HG03159 (cell line): Measurements from ENCODE around the gene PIGB.
"Not testable (repeated sequence)": the region's sequence is repeated elsewhere in the genome, so short reads cannot be mapped to it uniquely, and the experiment has no call there.

ENCODE experiments used
- ATAC-seq: cut with Tn5 transposase; IDR thresholded peaks from one replicate; pipeline ENCODE4 v1.9.1; 2021; ENCODE audit warnings: mild to moderate bottlenecking, moderate library complexity; ENCODE audit not compliant: unreplicated experiment

PIGB gene

DNA sequence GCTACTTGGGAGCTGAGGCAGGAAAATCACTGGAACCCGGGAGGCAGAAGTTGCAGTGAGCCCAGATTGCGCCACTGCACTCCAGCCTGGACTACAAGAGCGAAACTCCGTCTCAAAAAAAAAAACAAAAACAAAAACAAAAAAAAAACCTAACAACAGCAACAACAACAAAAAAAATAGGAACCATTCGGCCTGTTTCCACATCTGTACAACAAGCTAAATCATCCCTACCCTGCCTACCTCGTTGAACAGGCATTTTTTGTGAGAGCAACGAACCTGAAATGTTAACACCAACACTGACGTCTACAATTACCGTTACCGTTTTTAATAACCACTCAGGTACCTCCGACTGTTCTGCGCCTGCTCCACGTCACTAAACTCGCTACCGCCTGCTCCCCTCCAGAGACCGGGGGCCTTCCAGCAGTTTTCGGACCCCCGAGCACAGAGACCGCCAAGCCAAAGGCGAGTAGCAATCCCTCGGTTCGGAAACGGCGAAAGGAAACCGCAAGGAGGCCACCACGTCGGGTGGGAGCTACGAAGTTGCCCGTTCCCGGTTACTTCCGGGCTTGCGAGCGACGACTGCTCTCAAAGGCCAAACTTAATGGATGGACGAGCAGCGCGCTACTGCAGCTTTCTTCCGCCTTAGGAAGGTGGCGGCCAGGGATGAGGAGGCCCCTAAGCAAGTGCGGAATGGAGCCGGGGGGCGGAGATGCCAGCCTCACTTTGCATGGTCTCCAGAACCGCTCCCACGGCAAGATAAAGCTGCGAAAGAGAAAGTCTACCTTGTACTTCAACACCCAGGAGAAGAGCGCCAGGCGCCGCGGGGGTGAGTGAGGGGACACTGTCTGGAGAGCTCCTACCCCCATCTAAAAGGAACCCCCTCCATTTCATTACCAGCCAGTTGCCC is at the start of gene PIGB, which contains the start of gene PIGBOS1:
Gene PIGB (plus strand): TSS at position 635 of the 907 bp plus-strand sequence. CDS start 29 bp downstream, at position 664.
Gene PIGBOS1 (minus strand): TSS at position 536 of the 907 bp plus-strand sequence. CDS start 1,331 bp downstream, outside the sequence.
- peak; percentile 87 for ATAC-seq

DNA sequence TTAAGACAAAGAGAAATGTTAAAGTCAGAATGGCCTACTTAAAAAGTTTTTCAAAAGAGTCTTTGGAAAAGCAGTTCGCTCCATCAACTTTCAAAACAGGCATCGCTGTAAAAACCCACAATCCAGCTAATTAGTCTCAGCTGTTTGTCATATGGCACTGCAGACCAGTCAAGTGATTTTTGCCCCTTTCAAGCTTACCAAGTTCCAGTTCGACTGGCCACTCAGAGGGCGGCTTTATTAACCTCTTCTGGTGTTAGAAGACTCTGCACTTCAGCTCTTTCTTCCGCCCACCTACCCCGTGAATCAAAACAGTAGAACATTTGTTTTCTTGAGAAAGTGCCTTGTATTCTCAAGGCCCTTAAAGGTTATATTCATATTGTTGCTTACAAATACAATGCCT is 48.7 kb upstream of the PIGB start:
- ATAC-seq, result no peak

DNA sequence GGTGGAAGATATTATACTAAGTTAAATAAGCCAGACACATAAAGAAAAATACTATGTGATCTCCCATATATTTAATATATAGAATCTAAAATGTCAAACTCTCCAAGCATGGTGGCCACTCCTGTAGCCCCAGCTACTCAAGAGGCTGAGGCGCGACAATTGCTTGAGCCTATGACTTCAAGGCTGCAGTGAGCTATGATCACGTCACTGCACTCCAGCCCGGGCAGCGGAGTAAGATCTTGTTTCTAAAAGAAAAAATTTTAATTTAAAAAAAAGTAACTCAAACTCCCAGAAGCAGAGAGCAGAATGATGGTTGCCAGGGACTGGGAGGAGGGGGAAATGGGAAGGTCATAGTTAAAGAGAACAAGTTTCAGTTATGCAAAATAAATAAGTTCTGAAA is 42.7 kb upstream of the PIGB start:
- ATAC-seq, result no peak

DNA sequence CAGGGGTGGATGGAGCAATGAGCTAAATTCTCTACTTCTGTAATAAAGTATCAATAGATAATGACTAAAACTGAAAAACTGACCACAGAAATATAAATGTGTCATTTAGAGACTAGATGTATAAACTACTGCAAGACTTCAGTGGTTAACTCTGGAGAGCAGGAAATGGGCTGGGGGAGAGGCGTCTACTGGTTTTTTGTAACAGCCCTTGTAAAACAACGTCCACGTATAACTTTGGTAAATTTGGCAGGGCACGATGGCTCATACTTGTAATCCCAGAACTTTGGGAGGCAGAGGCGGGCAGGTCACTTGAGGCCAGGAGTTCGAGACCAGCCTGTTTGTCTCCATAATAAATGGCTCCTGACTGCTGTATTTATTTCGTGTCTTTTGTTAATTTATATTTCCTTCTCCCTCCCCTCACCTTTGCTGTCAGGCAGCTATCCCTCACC is 41.9 kb upstream of the PIGB start:
- ATAC-seq, result peak; percentile 52

DNA sequence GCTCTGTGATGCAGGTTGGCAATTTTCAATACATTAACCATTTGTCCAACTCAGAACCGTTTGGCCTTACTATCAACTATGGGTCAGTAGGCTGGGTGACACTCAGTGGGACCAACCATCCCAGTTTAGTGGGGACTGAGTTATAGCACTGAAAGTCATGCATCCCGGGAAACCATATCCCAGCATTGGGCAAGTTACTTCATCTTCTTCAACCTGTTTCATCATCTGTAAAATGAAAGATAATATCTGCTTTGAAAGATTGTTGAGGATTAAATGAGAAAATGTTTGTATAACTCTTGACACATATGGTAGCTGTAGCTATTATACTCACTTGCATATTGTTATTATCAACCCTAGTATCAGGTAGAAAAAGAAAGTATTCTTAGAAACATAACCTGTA is 41.3 kb upstream of the PIGB start:
- ATAC-seq, result no peak

DNA sequence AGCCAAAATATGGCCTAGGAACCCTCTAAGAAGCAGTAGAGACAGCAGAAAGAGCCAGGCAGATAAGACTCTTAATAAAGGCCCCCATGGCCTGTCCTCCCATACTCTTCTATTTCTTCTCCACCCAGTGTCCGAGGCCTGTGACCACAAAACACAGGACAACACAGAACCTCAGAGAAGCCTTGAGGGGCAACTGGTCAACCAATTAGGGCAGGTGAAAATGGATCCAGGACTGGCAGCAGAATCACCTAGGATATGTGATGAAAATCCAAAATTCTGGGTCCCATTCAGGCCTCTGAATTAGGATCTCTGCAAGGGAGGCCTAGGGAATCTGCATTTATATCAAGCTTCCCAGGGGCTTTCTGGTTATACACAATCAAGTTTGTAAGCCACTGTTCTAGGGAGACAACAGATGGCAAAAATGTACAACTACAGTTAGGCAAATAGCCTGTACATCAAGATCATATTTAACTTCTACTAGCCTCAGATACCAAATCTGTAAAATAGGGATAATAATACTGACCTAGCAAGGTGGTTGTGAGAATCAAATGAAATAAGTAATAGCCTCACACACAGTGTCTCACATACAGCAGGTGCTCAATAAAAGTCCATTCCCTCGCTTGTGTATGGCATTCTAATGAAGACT is 39.8 kb upstream of the PIGB start:
- ATAC-seq, result no peak

DNA sequence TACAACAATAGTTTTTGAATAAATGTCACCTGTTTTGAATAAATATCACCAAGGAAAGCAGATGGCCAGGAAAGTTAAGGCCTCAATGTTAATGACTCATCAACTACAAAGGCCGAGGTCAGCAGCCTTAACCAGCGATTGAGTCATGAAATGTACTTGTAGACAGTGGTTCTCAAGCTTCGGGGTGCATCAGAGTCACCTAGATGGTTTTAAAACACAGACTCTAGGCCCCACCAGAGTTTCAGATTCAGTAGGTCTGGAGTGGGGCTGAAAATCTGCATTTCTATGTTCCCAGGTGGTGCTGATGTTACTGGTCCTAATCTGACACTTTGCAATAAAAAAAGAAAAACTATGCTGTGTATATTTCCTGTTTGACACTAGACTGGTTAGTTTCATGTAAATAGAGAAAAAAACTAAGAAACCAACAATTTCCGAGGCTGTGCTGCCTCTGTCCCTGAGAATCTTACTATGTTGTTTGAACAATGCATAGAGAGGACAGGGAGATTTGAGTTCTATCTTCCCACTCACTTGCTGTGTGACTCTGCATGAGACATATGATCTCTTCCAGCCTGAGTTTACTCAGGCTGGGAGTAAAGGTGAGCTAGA is 39.2 kb upstream of the PIGB start:
- peak; percentile 83 for ATAC-seq

DNA sequence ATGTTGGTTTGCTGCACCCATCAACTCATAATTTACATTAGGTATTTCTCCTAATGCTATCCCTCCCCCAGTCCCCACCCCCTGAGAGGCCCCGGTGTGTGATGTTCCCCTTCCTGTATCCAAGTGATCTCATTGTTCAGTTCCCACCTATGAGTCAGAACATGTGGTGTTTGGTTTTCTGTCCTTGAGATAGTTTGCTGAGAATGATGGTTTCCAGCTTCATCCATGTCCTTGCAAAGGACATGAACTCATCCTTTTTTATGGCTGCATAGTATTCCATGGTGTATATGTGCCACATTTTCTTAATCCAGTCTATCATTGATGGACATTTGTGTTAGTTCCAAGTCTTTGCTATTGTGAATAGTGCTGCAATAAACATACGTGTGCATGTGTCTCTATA is 38.4 kb upstream of the PIGB start:
- not testable (repeated sequence) for ATAC-seq

DNA sequence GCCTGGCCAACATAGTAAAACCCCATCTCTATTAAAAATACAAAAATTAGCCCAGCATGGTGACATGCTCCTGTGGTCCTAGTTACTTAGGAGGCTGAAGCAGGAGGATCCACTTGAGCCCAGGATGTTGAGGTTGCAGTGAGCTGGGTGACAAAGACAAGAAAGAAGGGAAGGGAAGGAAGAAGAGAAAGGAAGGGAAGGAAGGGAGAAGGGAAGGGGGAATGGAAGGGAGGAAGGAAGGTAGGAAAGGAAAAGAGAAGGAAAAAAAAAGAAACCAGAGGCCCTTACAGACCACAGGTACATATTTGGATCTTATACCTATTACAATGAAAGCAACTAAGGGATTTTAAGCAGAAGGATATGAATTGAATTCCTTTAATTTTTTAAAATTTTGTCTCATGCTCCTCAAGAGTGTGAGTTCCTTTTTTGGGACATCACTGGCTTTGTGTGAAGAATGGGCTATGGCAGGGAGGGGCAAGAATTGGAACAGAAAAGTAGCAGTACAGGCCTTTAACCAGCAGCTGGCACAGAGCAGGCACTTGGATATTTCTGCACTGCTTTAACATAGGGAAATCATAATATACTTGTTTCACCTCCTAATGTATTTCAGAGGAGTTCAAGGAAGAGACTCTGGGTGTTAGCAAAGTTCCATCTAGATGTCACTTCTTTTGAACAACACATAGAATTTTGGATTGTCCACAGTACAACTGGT is 37.3 kb upstream of the PIGB start:
- ATAC-seq, result no peak

DNA sequence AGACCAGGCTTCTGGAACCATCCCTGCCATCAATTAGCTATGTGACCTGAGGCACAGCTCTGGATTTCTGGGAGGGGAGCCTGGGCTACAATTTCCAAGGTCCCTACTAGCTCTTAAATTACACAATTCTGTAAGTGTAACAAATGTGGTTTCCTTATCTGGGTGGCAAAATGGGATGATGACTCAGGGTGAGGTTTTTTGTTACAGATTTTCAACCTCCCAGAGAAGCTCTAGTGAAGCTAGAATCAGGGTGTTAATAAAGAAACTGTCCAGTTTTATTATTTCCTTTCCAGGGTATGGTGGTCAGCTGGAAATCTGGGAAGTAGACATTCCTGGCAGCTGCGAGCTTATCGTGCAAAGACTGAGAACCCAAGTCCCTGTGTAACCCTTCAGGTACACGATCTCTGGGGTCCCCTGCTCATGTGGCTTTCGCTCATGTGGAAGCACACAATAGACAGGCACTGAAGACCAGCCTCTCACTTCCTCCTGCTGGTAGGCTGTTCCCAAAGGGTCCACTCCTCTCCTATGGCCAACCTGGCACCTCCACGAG is 36.7 kb upstream of the PIGB start:
- ATAC-seq, result no peak

DNA sequence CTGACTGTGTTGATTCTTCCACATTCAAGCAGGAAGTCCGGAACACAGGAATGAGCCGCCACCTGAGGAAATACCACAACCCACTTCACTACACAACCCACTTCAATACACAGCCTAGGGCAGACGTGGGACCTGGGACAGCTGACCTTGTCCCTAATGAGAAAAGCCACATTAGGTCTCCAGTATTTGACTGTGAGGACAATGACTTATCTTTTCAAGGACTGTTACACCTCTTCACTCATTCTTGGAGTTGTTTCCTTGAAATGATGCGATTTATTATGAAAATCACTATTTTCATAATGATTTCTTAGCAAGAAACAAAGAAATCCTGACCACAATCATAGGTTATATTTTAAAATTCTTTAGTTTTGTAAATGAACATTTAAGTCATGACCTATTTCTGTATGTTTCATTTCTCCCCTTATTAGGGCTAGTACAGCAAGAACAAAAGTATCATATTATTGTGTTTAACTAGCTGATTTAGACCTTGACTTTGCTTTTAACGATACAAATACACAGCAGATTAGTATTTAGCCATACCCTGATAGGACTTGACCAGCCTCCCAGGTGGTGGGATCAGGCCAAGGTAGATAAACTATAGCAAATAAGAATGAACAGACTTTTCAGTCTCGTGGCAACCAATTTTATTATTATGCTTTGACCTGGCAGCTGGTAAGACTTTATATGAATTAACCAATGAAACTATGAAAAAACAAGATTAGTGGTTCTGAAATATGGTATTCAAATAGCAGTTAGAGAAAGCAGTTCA is 35.5 kb upstream of the PIGB start:
- no peak for ATAC-seq

DNA sequence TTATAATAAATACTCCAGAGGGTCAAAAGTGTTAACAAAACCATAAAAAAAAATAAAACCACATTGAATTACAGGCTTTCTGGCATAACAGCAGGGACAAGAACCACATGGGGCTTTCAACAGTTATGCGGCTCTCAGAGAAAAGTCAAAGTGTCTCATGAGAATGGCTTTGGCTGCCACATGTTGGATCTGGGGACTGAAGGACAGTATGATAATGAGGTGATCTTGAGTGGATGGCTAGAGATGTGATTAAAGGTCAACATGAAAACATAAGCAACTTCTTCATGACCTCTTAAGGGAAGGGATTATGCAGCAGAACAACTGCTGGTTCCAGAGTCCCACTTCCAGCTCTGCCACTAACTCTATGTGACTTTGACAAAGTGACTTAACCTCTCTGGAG is 34.6 kb upstream of the PIGB start:
- no peak for ATAC-seq

DNA sequence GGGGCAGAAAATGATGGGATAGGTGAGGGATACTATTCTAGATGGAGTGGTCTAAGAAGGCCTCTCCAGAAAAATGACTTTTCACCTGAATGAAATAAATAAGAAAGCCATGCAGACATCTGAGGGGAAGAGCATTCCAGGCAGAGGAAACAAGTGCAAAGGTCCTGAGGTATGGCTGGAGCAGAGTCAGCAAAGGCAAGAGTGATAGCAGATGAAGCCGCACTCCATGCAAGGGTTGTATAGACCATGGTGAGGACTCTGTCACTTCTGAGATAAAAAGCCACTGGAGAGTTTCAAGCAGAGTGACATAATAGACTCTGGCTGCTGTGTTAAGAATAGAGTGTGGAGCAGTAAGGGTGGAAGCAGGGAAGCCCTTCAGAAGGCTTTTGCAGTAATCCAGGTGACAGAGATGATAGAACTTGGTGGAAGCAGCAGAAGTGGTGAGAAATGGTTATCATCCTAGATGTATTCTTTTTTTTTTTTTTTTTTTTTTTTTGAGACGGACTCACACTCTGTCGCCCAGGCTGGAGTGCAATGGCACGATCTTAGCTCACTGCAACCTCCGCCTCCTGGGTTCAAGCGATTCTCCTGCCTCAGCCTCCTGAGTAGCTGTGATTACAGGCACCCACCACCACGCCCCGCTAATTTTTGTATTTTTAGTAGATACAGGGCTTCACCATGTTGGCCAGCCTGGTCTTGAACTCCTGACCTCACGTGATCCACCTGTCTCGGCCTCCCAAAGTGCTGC is 32.4 kb upstream of the PIGB start:
- ATAC-seq, result not testable (repeated sequence)

DNA sequence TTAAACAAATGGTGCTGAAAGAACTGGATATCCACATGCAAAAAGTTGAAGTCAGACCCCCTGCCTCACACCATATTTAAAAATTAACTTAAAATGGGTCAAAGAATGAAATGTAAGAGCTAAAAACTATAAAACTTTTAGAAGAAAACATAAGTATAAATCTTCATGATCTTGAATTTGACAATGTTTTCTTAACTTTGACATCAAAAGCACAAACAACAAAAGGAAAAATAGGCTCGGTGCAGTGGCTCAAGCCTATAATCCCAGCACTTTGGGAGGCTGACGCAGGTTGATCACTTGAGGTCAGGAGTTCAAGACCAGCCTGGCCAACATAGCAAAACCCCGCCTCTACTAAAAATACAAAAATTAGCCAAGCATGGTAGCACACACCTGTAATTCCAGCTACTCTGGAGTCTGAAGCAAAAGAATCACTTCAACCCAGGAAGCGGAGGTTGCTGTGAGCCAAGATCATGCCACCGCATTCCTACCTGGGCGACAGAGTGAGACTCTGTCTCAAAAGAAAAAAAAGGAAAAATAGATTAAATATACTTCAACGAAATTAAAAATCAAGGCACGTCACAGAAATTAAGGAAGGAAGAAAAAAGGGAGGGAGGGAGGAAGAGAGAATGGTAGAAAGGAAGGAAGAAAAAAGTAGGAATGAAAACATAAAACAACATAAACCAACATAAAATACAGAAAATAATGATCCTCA is 30.9 kb upstream of the PIGB start:
- ATAC-seq, result no peak

DNA sequence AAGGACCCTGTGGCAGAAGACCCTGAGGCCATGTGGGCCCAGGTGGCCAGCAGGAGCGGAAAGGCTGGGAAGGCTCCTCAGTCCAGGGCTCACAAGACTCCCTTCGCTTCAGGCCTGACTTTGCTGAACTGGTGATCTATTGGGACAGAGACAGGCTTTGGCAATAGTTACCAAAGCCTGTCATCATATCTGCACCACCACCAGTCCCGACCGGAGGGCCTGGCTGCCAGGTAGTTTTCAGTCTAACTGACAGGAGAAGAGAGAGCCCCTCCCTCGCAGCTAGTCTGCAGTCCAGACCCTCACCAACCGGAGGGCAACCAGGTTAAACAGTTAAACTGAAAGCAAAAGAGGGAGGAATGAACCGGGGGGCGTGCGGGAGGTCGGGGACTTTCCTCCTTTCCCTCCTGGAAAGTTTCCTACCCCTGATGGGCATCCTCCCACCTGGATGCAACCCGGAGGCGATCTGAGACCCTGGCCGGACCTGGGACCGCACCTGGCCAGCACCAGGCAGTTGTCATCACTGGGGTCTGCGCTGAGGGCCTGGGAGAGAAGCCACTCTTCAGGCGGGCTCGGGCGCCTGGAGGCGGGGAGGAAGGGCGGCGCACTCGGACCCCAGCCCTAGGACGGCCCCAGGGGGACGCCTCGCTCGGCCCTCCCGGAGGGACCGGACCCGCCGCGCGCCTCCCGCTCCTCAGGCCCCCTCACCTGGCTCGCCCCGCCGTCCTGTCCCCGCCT is 29.8 kb upstream of the PIGB start:
- peak; percentile 36 for ATAC-seq

DNA sequence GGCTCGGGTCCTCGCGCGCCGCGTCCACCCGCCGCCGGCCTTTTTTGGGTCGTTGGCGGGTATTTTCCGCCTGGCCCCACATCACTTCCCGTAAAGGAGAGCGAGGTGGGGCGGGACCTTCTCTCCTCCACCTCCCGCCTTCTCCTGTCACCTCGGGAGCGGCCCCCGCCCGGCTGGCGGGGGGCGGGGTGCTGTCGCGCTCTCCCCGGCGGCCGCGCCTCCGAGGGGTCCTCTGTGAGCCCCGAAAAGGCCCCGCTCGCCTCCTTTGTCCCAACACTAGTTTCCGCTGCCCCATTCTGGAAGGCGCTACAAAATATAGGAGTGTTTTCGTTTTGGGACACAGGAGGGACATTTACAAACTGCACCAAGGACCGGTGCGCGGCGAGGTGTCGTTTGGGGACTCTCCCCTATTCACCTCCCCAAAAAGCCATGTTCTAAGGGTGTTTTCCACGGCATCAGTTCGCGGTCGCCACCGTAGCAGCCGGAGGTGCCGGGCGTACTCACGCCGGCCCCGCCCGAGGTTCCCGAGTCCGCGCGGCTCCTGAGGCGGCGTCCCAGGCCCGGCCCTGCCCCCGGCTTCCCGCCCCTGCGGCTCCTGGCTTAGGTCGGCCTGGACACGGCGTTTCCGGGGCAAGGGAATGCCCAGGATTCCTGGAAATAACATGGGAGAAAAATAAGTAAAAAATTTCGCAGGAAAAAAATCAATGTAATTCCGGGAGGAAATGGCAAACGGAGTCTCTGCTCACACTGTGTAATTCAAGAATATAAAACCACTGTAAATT is 29.1 kb upstream of the PIGB start, which contains the start of gene RAB27A:
Gene RAB27A (minus strand): TSS at position 68 of the 782 bp plus-strand sequence. CDS start 54,879 bp downstream, outside the sequence.
- ATAC-seq, result peak; percentile 70

DNA sequence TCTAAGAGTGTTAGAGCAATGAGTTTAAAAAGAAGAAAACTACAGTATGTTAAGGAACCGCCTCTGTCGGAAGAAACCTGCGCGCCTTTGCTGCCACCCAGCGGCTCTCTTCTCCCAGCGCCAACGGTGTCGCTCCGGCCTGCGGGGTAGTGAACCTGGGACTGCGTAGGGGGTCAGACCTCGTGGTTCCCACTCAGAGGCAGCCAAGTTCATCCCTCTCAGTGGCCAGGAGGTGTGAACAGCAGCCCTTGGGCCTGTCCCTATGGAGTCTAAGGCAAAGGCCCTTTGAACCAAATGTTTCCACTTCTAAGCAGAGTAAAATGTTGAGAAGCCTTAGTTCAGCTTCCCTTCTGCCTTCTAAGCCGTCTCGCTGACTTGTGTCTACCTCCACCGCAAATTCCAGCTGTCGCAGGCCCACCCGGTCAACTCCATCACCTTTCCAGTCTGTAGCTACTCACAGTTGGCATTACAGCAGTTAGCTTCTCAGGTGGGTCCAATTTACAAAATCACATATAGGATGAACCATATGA is 28.4 kb upstream of the PIGB start:
- peak; percentile 81 for ATAC-seq
